ENCODE data around the gene ERCC2.
"Not testable (repeated sequence)": the region's sequence is repeated elsewhere in the genome, so short reads cannot be mapped to it uniquely, and the experiment has no call there.

ERCC2 gene

GRCh38 chr19:45339629-45340028 lies 30.7 kb downstream of the ERCC2 start:
- no peak for DNase-seq (ENCODE audit: low read depth in 1 of 2, low spot score in 1 of 2)

- no peak for DNase-seq (ENCODE audit: low read depth in 1 of 2, low spot score in 1 of 2)
Observed at GRCh38 chr19:45336696-45337251, 33.6 kb downstream of the ERCC2 start.

- not testable (repeated sequence) for DNase-seq (ENCODE audit: low read depth in 1 of 2, low spot score in 1 of 2)
Observed at GRCh38 chr19:45334881-45335280, 35.5 kb downstream of the ERCC2 start.

GRCh38 chr19:45333609-45334303 lies 36.6 kb downstream of the ERCC2 start:
- DNase-seq (ENCODE audit: low read depth in 1 of 2, low spot score in 1 of 2) = no peak

- DNase-seq (ENCODE audit: low read depth in 1 of 2, low spot score in 1 of 2) = no peak
Observed at GRCh38 chr19:45331411-45331810, 39.0 kb downstream of the ERCC2 start.

- no peak for DNase-seq (ENCODE audit: low read depth in 1 of 2, low spot score in 1 of 2)
Observed at GRCh38 chr19:45327404-45328143, 42.8 kb downstream of the ERCC2 start.

GRCh38 chr19:45324349-45324907 lies 45.9 kb downstream of the ERCC2 start:
- DNase-seq (ENCODE audit: low read depth in 1 of 2, low spot score in 1 of 2) = no peak

- no peak for DNase-seq (ENCODE audit: low read depth in 1 of 2, low spot score in 1 of 2)
Observed at GRCh38 chr19:45323671-45324081, 46.7 kb downstream of the ERCC2 start.

- DNase-seq (ENCODE audit: low read depth in 1 of 2, low spot score in 1 of 2) = no peak
Observed at GRCh38 chr19:45322744-45323281, 47.6 kb downstream of the ERCC2 start, which contains the start of gene CKM. Gene CKM, minus strand, starts transcription at chr19:45322875. Its CDS starts 3,162 bp downstream, at chr19:45319713.

- no peak for DNase-seq (ENCODE audit: low read depth in 1 of 2, low spot score in 1 of 2)
Observed at GRCh38 chr19:45322311-45322710, 48.1 kb downstream of the ERCC2 start.

- DNase-seq (ENCODE audit: low read depth in 1 of 2, low spot score in 1 of 2) = no peak
Observed at GRCh38 chr19:45321848-45322247, 48.5 kb downstream of the ERCC2 start.

GRCh38 chr19:45320997-45321775 lies 49.2 kb downstream of the ERCC2 start:
- DNase-seq (ENCODE audit: low read depth in 1 of 2, low spot score in 1 of 2) = no peak

GRCh38 chr19:45315304-45315703 lies 55.1 kb downstream of the ERCC2 start:
- no peak for DNase-seq (ENCODE audit: low read depth in 1 of 2, low spot score in 1 of 2)

GRCh38 chr19:45314708-45315245 lies 55.6 kb downstream of the ERCC2 start:
- no peak for DNase-seq (ENCODE audit: low read depth in 1 of 2, low spot score in 1 of 2)

- not testable (repeated sequence) for DNase-seq (ENCODE audit: low read depth in 1 of 2, low spot score in 1 of 2)
Observed at GRCh38 chr19:45312285-45312684, 58.1 kb downstream of the ERCC2 start.

- DNase-seq (ENCODE audit: low read depth in 1 of 2, low spot score in 1 of 2) = no peak
Observed at GRCh38 chr19:45311621-45312020, 58.8 kb downstream of the ERCC2 start.

GRCh38 chr19:45309322-45309721 lies 61.1 kb downstream of the ERCC2 start:
- DNase-seq (ENCODE audit: low read depth in 1 of 2, low spot score in 1 of 2) = not testable (repeated sequence)

GRCh38 chr19:45307361-45307760 lies 63.0 kb downstream of the ERCC2 start:
- DNase-seq (ENCODE audit: low read depth in 1 of 2, low spot score in 1 of 2) = no peak

GRCh38 chr19:45306518-45307027 lies 63.8 kb downstream of the ERCC2 start:
- DNase-seq (ENCODE audit: low read depth in 1 of 2, low spot score in 1 of 2) = no peak

GRCh38 chr19:45306040-45306439 lies 64.3 kb downstream of the ERCC2 start:
- no peak for DNase-seq (ENCODE audit: low read depth in 1 of 2, low spot score in 1 of 2)
